ENCODE results near the gene BRINP1. TPM values are rescaled to one million over a fixed set of nuclear protein-coding genes. Genes with fewer than 3 reads are reported as not detected.

The BRINP1 gene
- total and polyA plus RNA-seq, 10 of the 15 experiments (the other 5 are each of a cell fraction or from before 2014, with no cell fraction given): not detected

DNA sequence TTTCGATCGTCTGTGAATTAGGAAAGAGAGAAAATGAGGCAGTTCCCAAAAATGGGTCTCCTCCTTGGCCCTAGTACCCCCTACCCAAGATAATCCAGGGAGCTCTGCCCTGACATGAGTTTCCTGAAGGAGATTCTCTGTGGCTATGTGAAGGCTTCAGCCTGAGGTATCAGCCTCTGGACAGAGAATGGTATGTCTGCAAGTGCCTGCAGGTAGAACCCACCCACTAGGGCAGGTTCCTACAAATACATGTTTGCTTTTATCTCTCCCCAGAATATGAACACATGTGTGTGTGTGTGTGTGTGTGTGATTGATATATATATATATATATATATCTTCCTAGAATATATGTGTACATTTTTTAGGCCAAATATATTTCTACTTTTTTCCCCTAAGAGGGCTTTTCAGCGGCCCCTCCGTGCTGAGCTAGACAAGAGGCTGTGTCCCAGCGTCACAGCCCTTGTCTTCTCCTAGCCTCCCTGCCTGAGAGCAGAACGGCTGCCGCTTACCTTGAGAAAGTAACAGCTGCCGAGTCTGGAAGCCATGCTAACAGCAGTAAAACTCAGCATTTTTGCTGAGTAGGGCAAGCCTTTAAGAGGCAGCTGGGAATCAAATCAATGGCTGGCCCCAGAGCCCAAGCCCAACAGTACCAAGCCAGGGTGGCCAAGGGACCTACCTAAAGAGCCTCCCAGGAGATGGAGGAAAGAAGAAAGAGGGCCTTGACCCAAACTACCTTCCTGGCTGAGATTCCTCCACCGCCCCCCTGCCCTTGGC is 2.1 kb downstream of the BRINP1 start:
- Histone ChIP-seq H3K9me3 (replicated peaks; ENCODE audit: control insufficient read depth, insufficient read depth, low read length) (no peaks in the 10 kb centered on the region), H3K27me3 (replicated peaks in 1 of 2; ENCODE audit: control insufficient read depth in 2 of 2, insufficient read depth in 2 of 2, low read length in 1 of 2) (peaks cover 0 to 1% of the 10 kb centered on the region in 2 experiments; a peak in 2 of 4 replicates), H3K4me2 (ENCODE audit: control insufficient read depth, insufficient read depth) (no peak overlapping the region), H3K4me3 (no peak overlapping the region), H4K20me1 (ENCODE audit: control insufficient read depth, insufficient read depth) (no peaks in the 10 kb centered on the region), H3K79me2 (ENCODE audit: control insufficient read depth, insufficient read depth, low read length) (no peaks in the 10 kb centered on the region), H3K27ac (ENCODE audit: control insufficient read depth, insufficient read depth) (no peak overlapping the region), H3K9ac (ENCODE audit: control insufficient read depth, insufficient read depth, low read length) (no peak overlapping the region), H2AFZ (ENCODE audit: control insufficient read depth, low read depth, low read length) (no peak overlapping the region), H3K36me3 (ENCODE audit: control insufficient read depth in 2 of 2, insufficient read depth in 2 of 2, low read length in 1 of 2) (no peaks in the 10 kb centered on the region), H3K4me1 (ENCODE audit: control insufficient read depth, insufficient read depth, low read length) (no peaks in the 10 kb centered on the region)
- POLR2A ChIA-PET: interaction anchor here (0.7 kb wide), 1 partner anchor 9 kb away, joined by 3 read pairs; no protein-coding TSS in a partner anchor
- SMC1A ChIA-PET (ENCODE audit: uncharacterized antibody, unreplicated experiment): no interaction called here
- CTCF ChIA-PET: interaction anchor here (0.6 kb wide), 1 partner anchor 399 kb away, joined by 4 read pairs; no protein-coding TSS in a partner anchor
- no peak for TF ChIP-seq HCFC1 (IDR thresholded peaks at IDR 0.05; ENCODE audit: low read length)
- no peak for TF ChIP-seq ZNF622 (IDR thresholded peaks at IDR 0.05)
- TF ChIP-seq, protein P1, sequence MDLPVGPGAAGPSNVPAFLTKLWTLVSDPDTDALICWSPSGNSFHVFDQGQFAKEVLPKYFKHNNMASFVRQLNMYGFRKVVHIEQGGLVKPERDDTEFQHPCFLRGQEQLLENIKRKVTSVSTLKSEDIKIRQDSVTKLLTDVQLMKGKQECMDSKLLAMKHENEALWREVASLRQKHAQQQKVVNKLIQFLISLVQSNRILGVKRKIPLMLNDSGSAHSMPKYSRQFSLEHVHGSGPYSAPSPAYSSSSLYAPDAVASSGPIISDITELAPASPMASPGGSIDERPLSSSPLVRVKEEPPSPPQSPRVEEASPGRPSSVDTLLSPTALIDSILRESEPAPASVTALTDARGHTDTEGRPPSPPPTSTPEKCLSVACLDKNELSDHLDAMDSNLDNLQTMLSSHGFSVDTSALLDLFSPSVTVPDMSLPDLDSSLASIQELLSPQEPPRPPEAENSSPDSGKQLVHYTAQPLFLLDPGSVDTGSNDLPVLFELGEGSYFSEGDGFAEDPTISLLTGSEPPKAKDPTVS (IDR thresholded peaks at IDR 0.05; ENCODE audit: low read depth, low read length): no peak
- TF ChIP-seq BMI1 (IDR thresholded peaks at IDR 0.05; ENCODE audit: borderline replicate concordance): no peak
- no peak for TF ChIP-seq WRNIP1 (IDR thresholded peaks at IDR 0.05; ENCODE audit: borderline replicate concordance, low read depth, low read length)
- TF ChIP-seq RUNX3 (IDR thresholded peaks at IDR 0.05; ENCODE audit: low read length): no peak
- no peak for TF ChIP-seq NRF1 (conservative IDR thresholded peaks at IDR 0.05; ENCODE audit: low read depth, low read length)
- no peak for TF ChIP-seq MEF2B (IDR thresholded peaks at IDR 0.05; ENCODE audit: partially characterized antibody, poor library complexity, severe bottlenecking)
- no peak for DNase-seq (ENCODE audit: low read depth, low spot score)
- RAD21 ChIA-PET (ENCODE audit: unreplicated experiment): no interaction called here
- in situ Hi-C loops (cut with MboI): no loop called here
- BruUV-seq (replicated peaks): no TSS peak
- intact Hi-C loops (cut with micrococcal nuclease; ENCODE audit: unreplicated experiment): loop anchor here (10.0 kb wide), 1 partner anchor 1722 kb away; no protein-coding TSS in a partner anchor
- FAIRE-seq: no peak
- 13% methylated on average over 9 of the region's 9 CpGs for WGBS (ENCODE audit: insufficient coverage, insufficient replicate concordance, low lambda C conversion rate, missing lambda C conversion rate)
- ATAC-seq: no peak

All from GM12878 (cell line).